Fibroblast of lung (primary cell): Measurements from ENCODE around the gene SLC16A5.

Source experiments
- CTCF ChIP-seq, 2 donors: IDR thresholded peaks in 1 of 2; conservative IDR thresholded peaks in 1 of 2; 1 replicate in 1 of 2; 2 replicates in 1 of 2; pipeline ENCODE4 v1.5.1; 2011 to 2012; ENCODE audit warnings: low read length in 2 of 2, control low read depth in 1 of 2, inconsistent platforms in 1 of 2, low read depth in 1 of 2, mild to moderate bottlenecking in 1 of 2
- EZH2 ChIP-seq: IDR thresholded peaks from 2 replicates; pipeline ENCODE4 v1.5.1; 2012; ENCODE audit warnings: low read length, control low read depth, mild to moderate bottlenecking; ENCODE audit errors: missing control alignments

DNA sequence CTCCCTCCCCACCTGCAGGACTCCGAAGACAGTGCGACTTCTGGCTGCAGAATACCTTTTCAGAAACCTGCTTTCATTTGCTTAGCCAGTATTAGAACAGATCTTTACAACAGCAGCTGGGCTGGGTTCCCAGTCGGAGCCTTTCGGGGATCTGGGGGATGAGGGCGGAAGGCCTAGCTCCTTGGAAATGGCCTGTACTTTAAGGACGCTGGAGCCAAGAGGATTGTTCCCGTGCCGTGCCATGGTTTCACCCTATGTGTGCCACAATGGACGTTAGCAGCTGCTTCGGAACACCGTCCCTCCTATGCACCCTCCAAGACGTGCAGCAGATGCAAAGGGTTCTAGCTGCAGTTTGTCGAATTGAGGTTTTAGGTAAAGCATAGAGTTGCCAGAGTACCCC, 24.6 kb upstream of the SLC16A5 start:
- TF ChIP-seq CTCF (conservative IDR thresholded peaks at IDR 0.05 in 1 of 2, IDR thresholded peaks at IDR 0.05 in 1 of 2; ENCODE audit: low read depth in 1 of 2, low read length in 2 of 2), result no peak
- TF ChIP-seq EZH2, result no peak
